ENCODE results near the gene HSD17B8. TPM values are rescaled to one million over a fixed set of nuclear protein-coding genes. Genes with fewer than 3 reads are reported as not detected.

HSD17B8 gene
- total RNA-seq, 2 donors from 2014 or later, result 10.3 to 31.4 TPM

- H3K9me3 ChIP-seq, result no peaks in the 10 kb centered on the region
- peaks cover 20% of the 10 kb centered on the region for H3K36me3 ChIP-seq
- H3K27ac ChIP-seq, result no peak overlapping the region
- TF ChIP-seq, protein P1, sequence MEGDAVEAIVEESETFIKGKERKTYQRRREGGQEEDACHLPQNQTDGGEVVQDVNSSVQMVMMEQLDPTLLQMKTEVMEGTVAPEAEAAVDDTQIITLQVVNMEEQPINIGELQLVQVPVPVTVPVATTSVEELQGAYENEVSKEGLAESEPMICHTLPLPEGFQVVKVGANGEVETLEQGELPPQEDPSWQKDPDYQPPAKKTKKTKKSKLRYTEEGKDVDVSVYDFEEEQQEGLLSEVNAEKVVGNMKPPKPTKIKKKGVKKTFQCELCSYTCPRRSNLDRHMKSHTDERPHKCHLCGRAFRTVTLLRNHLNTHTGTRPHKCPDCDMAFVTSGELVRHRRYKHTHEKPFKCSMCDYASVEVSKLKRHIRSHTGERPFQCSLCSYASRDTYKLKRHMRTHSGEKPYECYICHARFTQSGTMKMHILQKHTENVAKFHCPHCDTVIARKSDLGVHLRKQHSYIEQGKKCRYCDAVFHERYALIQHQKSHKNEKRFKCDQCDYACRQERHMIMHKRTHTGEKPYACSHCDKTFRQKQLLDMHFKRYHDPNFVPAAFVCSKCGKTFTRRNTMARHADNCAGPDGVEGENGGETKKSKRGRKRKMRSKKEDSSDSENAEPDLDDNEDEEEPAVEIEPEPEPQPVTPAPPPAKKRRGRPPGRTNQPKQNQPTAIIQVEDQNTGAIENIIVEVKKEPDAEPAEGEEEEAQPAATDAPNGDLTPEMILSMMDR (IDR thresholded peaks at IDR 0.05), result no peak
- no peaks in the 10 kb centered on the region for H3K27me3 ChIP-seq
- H3K4me1 ChIP-seq, result peaks cover 0 to 24% of the 10 kb centered on the region in 2 donors
- no peak overlapping the region for H3K4me3 ChIP-seq
- DNase-seq (ENCODE audit: low spot score), result no peak
Measured at GRCh38 chr6:33191383-33192104, 12.9 kb upstream of the HSD17B8 start.

GRCh38 chr6:33192105-33192646, 12.3 kb upstream of the HSD17B8 start, which contains the start of gene COL11A2:
TSS of gene COL11A2 (minus strand) at chr6:33192467. CDS start at chr6:33192240, 227 bp downstream.
- DNase-seq (ENCODE audit: low spot score), result no peak
- no peaks in the 10 kb centered on the region for H3K27me3 ChIP-seq
- H3K27ac ChIP-seq, result peak within 1 kb of the TSS; percentile 25 to 31
- H3K4me1 ChIP-seq, result peaks cover 0 to 26% of the 10 kb centered on the region in 2 donors
- TF ChIP-seq, protein P1 (IDR thresholded peaks at IDR 0.05), result no peak
- H3K9me3 ChIP-seq, result no peaks in the 10 kb centered on the region
- H3K4me3 ChIP-seq, result peak within 1 kb of the TSS; percentile 18 to 49
- peaks cover 26% of the 10 kb centered on the region for H3K36me3 ChIP-seq

DNA sequence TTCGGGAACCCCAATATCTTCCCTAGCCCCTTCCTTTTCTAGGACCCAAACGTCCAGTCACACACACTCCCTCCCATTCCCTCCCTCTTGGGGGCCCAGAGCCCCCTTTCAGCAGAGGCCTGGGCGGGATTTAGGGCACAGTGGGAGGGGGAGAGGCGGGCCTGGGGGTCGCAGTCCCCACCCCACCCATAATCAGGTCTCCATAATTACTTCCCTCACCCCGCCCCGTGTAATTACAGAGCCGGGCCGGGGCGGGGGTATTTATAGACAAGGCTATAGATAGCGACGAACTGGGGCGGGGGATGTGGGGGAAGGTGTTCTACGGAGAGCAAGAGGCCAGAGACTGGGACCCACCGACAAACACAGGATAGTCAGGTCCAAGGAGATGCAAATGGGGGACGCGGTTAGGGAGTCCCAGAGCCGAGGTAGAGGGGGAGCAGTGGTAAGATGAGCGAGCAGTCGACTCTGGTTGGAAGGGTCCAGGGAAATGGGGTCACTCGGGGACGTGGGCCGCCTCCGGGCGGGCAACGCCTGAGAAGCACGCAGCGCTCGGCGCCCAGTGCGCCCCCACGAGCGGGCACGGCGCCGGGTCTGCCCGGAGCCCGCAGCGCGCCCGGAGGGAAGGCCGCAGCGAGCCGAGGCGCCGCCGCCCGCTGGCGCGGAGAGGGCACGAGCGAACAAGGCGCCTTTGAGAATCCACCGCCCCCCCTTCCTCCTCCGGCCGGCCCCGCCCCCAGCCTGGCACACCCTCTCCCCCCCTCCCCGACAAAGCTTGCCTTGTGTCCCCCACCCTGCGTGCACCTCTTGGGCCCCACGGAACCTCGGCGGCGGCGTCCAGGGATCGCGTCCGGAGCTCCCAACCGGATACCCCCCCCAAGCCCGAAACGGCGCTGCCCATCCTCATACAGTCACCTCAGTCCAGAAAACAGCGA, 11.5 kb upstream of the HSD17B8 start:
- Histone ChIP-seq H3K27me3 (no peaks in the 10 kb centered on the region), H3K36me3 (peaks cover 29% of the 10 kb centered on the region), H3K27ac (peak overlapping the region; percentile 25 to 31), H3K4me1 (peaks cover 0 to 34% of the 10 kb centered on the region in 2 donors), H3K4me3 (peak overlapping the region; percentile 18 to 49), H3K9me3 (no peaks in the 10 kb centered on the region)
- TF ChIP-seq, protein P1 (IDR thresholded peaks at IDR 0.05), result no peak
- no peak for DNase-seq (ENCODE audit: low spot score)

- H3K4me1 ChIP-seq, result peaks cover 0 to 41% of the 10 kb centered on the region in 2 donors
- no peak for DNase-seq (ENCODE audit: low spot score)
- TF ChIP-seq, protein P1 (IDR thresholded peaks at IDR 0.05), result no peak
- no peaks in the 10 kb centered on the region for H3K27me3 ChIP-seq
- H3K36me3 ChIP-seq, result peaks cover 29% of the 10 kb centered on the region
- no peaks in the 10 kb centered on the region for H3K9me3 ChIP-seq
- peak overlapping the region in 1 of 2 donors; percentile 49 for H3K4me3 ChIP-seq
- peak overlapping the region; percentile 25 to 31 for H3K27ac ChIP-seq
Measured at GRCh38 chr6:33193619-33194018, 10.8 kb upstream of the HSD17B8 start.

- no peak for DNase-seq (ENCODE audit: low spot score)
- TF ChIP-seq, protein P1 (IDR thresholded peaks at IDR 0.05), result no peak
Measured at GRCh38 chr6:33194431-33194979, 9.9 kb upstream of the HSD17B8 start.

More at GRCh38 chr6:33194431-33194979, 9.9 kb upstream of the HSD17B8 start:
- Histone ChIP-seq H3K4me3 (no peak overlapping the region), H3K27ac (no peak overlapping the region), H3K27me3 (no peaks in the 10 kb centered on the region), H3K4me1 (peaks cover 0 to 48% of the 10 kb centered on the region in 2 donors), H3K36me3 (peaks cover 29% of the 10 kb centered on the region), H3K9me3 (no peaks in the 10 kb centered on the region)
